T1000 (cell line): ENCODE data around the gene ERF.

ENCODE experiments used
- DNase-seq: peaks from one replicate; lab custom pipeline; 2025; ENCODE audit warnings: mixed read lengths; lab: John Stamatoyannopoulos, UW

The ERF gene

DNA sequence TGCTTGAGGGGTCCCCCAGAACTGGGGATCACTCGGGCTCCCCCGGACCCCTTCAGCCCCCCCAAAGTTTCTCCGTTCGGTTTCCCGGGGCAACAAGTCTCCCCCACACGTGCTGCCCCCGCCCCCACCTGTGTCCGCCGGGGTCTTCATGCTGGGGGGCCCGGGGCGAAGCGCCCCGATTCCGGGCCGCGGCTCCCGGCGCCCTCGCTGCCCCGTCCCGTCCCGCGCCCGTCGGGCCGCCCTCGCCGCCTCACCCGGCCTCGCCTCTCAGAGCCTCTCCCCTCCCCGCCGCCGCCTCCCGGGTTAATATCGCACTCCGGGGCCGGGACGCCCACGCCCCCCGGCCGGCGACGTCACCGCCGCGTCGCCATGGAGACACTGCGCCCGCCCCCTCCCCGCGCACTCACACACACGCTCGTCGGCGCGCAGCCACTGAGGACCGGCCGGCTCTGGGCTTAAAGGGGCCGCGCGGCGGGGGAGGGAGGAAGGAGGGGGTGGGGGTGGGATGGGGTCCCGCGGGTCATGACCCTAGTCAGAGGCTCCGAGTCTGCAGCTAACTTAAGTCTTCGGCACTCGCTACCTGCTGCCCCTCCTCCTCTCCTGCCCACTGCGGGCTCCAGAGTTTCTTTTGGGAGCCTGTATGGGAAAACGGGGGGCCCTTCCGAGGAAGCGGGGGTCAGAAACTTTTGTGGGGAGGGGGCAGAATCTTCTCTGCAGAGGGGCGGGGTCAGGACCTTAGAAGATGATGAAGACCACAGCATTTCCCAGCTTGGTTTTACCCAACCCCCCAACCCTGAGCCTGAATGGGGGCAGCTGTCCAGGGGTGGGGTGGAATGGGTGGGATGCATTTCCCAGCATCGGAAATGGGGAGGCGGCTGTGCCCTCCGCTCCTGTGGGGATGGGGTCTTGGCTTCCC is at the start of gene ERF:
Gene ERF (minus strand): TSS at position 279 of the 916 bp plus-strand sequence. CDS start 129 bp downstream, at position 150.
- DNase-seq: peak; percentile 78

GRCh38 chr19:42303876-42304275 is 48.9 kb upstream of the ERF start:
- no peak for DNase-seq

- no peak for DNase-seq
These were observed 48.2 kb upstream of the ERF start for GRCh38 chr19:42303101-42303464.

DNA sequence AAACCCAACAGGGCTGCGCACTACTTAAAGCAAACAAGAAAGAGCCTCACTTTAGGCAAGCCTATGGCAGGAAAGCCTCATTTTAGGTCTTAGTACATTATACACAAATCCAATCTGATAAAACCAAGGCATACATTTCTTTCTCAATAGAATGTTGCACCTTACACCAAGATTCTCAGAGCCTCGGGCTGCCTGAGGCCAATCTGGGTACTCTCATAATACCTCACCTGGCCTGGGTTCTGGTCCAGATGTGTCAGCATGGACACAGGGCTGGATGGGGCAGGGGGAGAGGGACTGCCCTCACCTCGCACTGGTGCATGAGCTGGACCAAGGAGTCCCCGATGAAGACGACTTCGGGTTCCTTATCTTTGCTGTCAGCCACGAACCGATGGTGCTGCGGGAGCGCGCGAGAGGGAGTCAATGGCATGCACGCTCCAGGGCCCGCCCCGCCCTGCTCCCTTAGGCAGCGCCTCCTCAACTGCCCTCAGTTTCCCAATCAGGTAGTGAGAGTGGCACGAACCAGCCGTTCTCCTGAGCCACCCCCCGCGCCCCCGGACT is 46.8 kb upstream of the ERF start, which contains the start of gene PRR19:
Gene PRR19 (plus strand): TSS at position 487 of the 558 bp plus-strand sequence. CDS start 7,453 bp downstream, outside the sequence.
- DNase-seq: no peak

GRCh38 chr19:42297039-42297438 is 42.1 kb upstream of the ERF start:
- DNase-seq: no peak

DNA sequence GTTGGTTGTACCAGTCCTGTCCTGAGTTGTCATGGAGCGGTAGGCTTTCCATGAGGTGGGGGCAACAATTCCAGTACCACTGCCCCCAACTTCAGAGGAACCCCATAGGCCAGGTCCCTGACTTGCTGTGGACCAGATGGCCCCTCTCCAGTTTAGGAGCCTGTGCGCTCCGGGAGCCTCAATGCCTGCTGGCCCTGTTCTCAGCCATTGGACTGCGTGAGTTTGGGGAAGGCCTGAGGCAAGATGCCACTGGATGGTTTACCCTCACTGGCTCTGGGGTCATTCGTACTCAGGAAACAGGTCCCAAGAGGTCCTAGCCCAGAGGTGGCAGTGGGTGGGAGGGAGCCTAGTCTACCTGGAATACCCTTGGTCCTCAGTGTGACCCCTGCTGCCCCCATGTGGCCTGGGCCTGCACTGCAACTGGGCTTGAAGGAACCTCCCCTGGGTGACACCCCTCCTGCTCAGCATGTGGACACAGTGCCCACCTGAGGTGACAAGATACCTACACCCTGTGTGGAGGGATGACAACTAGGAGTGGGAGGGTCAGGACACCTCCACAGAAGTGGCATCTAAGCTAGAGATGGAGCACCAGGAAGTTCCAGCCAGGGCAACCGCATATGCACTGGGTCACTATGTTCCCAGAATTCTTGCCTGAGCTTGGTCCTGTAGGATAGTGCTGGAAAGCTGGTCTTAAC is 41.0 kb upstream of the ERF start:
- DNase-seq: peak; percentile 48

GRCh38 chr19:42295342-42295741 is 40.4 kb upstream of the ERF start:
- no peak for DNase-seq

DNA sequence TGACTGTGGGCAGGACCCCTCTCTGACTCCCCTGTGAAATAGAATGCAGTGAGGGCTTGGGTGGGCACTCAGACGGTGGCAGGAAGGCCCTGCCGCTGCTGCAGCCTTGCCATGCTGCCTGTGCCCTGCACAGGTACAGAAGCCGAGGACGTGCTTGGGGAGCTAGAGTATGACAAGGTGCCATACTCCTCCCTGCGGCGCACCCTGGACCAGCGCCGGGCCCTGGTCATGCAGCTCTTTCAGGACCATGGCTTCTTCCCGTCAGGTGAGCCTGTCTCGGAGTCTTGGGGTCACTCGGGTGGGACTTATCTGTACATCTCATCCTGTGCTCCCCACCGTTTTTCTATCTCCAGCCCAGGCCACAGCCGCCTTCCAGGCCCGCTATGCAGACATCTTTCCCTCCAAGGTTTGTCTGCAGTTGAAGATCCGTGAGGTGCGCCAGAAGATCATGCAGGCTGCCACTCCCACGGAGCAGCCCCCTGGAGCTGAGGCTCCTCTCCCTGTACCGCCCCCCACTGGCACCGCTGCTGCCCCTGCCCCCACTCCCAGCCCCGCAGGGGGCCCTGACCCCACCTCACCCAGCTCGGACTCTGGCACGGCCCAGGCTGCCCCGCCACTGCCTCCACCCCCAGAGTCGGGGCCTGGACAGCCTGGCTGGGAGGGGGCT is 39.7 kb upstream of the ERF start:
- no peak for DNase-seq

DNA sequence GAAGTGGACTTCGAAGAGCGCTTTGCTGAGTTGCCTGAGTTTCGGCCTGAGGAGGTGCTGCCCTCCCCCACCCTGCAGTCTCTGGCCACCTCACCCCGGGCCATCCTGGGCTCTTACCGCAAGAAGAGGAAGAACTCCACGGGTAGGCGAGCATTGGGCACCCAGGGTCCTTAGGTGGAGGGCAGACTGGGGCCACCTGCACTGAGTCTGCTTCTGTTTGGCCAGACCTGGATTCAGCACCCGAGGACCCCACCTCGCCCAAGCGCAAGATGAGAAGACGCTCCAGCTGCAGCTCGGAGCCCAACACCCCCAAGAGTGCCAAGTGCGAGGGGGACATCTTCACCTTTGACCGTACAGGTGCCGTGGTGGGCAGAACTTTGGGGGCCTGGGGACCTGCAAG is 39.0 kb upstream of the ERF start:
- no peak for DNase-seq

GRCh38 chr19:42293540-42293939 is 38.6 kb upstream of the ERF start:
- no peak for DNase-seq

DNA sequence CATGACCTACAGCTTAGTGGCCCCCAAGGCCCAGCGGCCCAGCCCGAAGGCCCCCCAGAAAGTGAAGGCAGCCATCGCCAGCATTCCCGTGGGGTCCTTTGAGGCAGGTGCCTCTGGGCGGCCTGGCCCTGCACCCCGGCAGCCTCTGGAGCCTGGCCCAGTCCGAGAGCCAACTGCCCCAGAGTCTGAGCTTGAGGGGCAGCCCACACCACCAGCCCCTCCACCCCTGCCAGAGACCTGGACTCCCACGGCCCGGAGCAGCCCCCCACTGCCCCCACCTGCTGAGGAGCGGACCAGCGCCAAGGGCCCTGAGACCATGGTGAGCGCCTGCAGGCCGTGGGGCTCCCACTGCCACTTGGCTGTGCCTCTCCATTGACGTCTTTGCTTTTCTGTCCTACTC is 38.0 kb upstream of the ERF start:
- no peak for DNase-seq

- no peak for DNase-seq
These were observed 37.4 kb upstream of the ERF start for GRCh38 chr19:42292042-42292960.

- no peak for DNase-seq
These were observed 36.5 kb upstream of the ERF start for GRCh38 chr19:42291435-42291810.

DNA sequence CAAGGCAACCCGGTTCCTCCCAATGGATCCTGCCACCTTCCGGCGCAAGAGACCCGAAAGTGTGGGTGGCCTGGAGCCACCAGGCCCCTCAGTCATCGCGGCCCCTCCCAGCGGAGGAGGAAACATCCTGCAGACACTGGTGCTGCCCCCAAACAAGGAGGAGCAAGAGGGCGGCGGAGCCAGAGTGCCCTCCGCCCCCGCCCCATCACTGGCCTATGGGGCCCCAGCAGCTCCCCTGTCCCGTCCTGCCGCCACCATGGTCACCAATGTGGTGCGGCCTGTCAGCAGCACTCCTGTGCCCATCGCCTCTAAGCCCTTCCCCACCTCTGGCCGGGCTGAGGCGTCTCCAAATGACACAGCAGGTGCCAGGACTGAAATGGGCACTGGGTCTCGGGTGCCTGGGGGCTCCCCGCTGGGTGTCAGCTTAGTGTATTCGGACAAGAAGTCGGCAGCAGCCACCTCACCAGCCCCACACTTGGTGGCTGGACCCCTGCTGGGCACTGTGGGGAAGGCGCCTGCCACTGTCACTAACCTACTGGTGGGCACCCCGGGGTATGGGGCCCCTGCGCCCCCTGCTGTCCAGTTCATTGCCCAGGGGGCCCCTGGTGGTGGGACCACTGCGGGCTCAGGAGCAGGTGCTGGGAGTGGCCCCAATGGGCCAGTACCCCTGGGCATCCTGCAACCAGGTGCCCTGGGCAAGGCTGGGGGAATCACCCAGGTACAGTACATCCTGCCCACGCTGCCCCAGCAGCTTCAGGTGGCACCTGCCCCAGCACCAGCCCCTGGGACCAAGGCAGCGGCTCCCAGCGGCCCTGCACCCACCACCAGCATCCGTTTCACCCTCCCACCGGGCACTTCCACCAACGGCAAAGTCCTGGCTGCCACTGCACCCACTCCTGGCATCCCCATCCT is 35.9 kb upstream of the ERF start:
- no peak for DNase-seq

GRCh38 chr19:42290136-42290522 is 35.2 kb upstream of the ERF start:
- no peak for DNase-seq

GRCh38 chr19:42289556-42290041 is 34.7 kb upstream of the ERF start:
- DNase-seq: no peak

GRCh38 chr19:42288881-42289555 is 34.1 kb upstream of the ERF start:
- DNase-seq: no peak

DNA sequence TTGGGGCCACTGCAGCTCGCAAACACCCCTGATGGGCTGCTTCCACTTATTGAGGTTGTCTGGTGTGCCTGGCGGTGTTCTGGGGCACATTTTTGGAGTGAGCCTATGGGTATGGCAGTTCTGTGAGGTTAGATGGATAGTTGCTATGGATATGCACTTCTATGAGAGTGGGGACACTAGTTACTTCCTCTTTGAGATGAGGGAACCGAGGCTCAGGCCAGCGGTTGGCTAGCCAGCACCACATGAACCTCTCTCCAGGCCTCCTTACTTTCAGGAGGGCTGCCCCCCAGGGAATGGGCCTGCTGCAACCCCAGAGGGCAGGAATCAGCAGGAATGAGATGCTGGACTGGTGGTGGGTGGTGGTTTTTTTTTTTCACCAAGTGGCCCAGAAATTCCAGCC is 33.5 kb upstream of the ERF start:
- no peak for DNase-seq

- DNase-seq: no peak
These were observed 32.8 kb upstream of the ERF start for GRCh38 chr19:42287827-42288107.
